Mucosa of rectum (tissue), 2 donors: ENCODE results near the gene FBRSL1.
"Not testable (repeated sequence)": the region's sequence is repeated elsewhere in the genome, so short reads cannot be mapped to it uniquely, and the experiment has no call there.

Source experiments
- H3K27ac ChIP-seq, 2 donors: one replicate each; pipeline ENCODE4 v1.7.0; 2013; ENCODE audit warnings: inconsistent platforms in 2 of 2, low read depth in 2 of 2, low read length in 2 of 2
- H3K27me3 ChIP-seq, 2 donors: one replicate each; pipeline ENCODE4 v1.7.0; 2013; ENCODE audit warnings: low read length in 2 of 2; ENCODE audit not compliant: control insufficient read depth in 2 of 2, insufficient read depth in 2 of 2
- H3K36me3 ChIP-seq, 2 donors: one replicate each; pipeline ENCODE4 v1.7.0; 2013; ENCODE audit warnings: low read length in 2 of 2; ENCODE audit not compliant: control insufficient read depth in 2 of 2, insufficient read depth in 2 of 2
- H3K4me1 ChIP-seq, 2 donors: one replicate each; pipeline ENCODE4 v1.7.0; 2013; ENCODE audit warnings: low read length in 2 of 2, mild to moderate bottlenecking in 1 of 2; ENCODE audit not compliant: control insufficient read depth in 2 of 2, insufficient read depth in 2 of 2
- H3K4me3 ChIP-seq, 2 donors: one replicate each; pipeline ENCODE4 v1.7.0; 2013; ENCODE audit warnings: low read length in 2 of 2
- H3K9ac ChIP-seq, 2 donors: one replicate each; pipeline ENCODE4 v1.7.0; 2013; ENCODE audit warnings: low read length in 2 of 2, low read depth in 1 of 2, mild to moderate bottlenecking in 1 of 2
- H3K9me3 ChIP-seq, 2 donors: one replicate each; pipeline ENCODE4 v1.7.0; 2013; ENCODE audit warnings: low read length in 2 of 2; ENCODE audit not compliant: control insufficient read depth in 2 of 2
- donor health status: healthy.
- donor health status: Normal muscosa, but diverticular disease.

FBRSL1 gene

GRCh38 chr12:132489602-132490266 is at the start of gene FBRSL1:
Gene FBRSL1, plus strand, starts transcription at chr12:132490151.
- H3K4me1 ChIP-seq, result peaks cover 45 to 49% of the 10 kb centered on the region in 2 donors
- peak within 1 kb of the TSS; percentile 79 to 81 for H3K9ac ChIP-seq

GRCh38 chr12:132440420-132440819 is 49.5 kb upstream of the FBRSL1 start:
- H3K4me3 ChIP-seq, H3K27me3 ChIP-seq, H3K27ac ChIP-seq, H3K36me3 ChIP-seq, H3K9me3 ChIP-seq, H3K9ac ChIP-seq, H3K4me1 ChIP-seq: not testable (repeated sequence)

More at GRCh38 chr12:132489602-132490266, at the start of gene FBRSL1:
- Histone ChIP-seq H3K27me3 (no peaks in the 10 kb centered on the region), H3K27ac (peak within 1 kb of the TSS; percentile 75 to 86), H3K4me3 (peak within 1 kb of the TSS; percentile 64 to 78), H3K36me3 (no peaks in the 10 kb centered on the region), H3K9me3 (no peaks in the 10 kb centered on the region)

GRCh38 chr12:132441871-132442863 is 47.8 kb upstream of the FBRSL1 start:
- Histone ChIP-seq H3K36me3 (no peaks in the 10 kb centered on the region), H3K4me1 (peaks cover 6 to 7% of the 10 kb centered on the region in 2 donors), H3K4me3 (no peak overlapping the region), H3K27me3 (peaks cover 4% of the 10 kb centered on the region in 2 donors), H3K9me3 (no peaks in the 10 kb centered on the region), H3K9ac (no peak overlapping the region), H3K27ac (no peak overlapping the region)

- peaks cover 6 to 7% of the 10 kb centered on the region in 2 donors for H3K4me1 ChIP-seq
- H3K9me3 ChIP-seq, result no peaks in the 10 kb centered on the region
- no peak overlapping the region for H3K4me3 ChIP-seq
- H3K36me3 ChIP-seq, result no peaks in the 10 kb centered on the region
- no peak overlapping the region for H3K9ac ChIP-seq
- H3K27ac ChIP-seq, result no peak overlapping the region
- peaks cover 0 to 4% of the 10 kb centered on the region in 2 donors for H3K27me3 ChIP-seq
Observed at GRCh38 chr12:132443091-132443490, 46.9 kb upstream of the FBRSL1 start.

GRCh38 chr12:132444283-132444682 is 45.7 kb upstream of the FBRSL1 start:
- Histone ChIP-seq H3K9me3 (no peaks in the 10 kb centered on the region), H3K4me1 (peaks cover 6 to 7% of the 10 kb centered on the region in 2 donors), H3K4me3 (no peak overlapping the region), H3K36me3 (no peaks in the 10 kb centered on the region), H3K27ac (peak overlapping the region in 1 of 2 donors; percentile 76), H3K27me3 (peaks cover 0 to 5% of the 10 kb centered on the region in 2 donors), H3K9ac (no peak overlapping the region)

GRCh38 chr12:132444957-132445883 is 44.7 kb upstream of the FBRSL1 start:
- H3K4me1 ChIP-seq, result peaks cover 6 to 7% of the 10 kb centered on the region in 2 donors
- H3K36me3 ChIP-seq, result no peaks in the 10 kb centered on the region
- peak overlapping the region; percentile 66 to 81 for H3K9ac ChIP-seq
- H3K9me3 ChIP-seq, result no peaks in the 10 kb centered on the region
- peak overlapping the region; percentile 39 to 76 for H3K27ac ChIP-seq
- H3K27me3 ChIP-seq, result peaks cover 4 to 5% of the 10 kb centered on the region in 2 donors
- H3K4me3 ChIP-seq, result peak overlapping the region; percentile 61 to 71

- peak overlapping the region; percentile 39 to 76 for H3K27ac ChIP-seq
Observed at GRCh38 chr12:132445884-132446632, 43.9 kb upstream of the FBRSL1 start.

GRCh38 chr12:132446633-132447326 is 43.2 kb upstream of the FBRSL1 start:
- H3K4me1 ChIP-seq, result peaks cover 6 to 7% of the 10 kb centered on the region in 2 donors
- H3K36me3 ChIP-seq, result no peaks in the 10 kb centered on the region
- H3K9me3 ChIP-seq, result no peaks in the 10 kb centered on the region
- H3K27ac ChIP-seq, result peak overlapping the region in 1 of 2 donors; percentile 39
- peak overlapping the region in 1 of 2 donors; percentile 81 for H3K9ac ChIP-seq
- H3K4me3 ChIP-seq, result peak overlapping the region in 1 of 2 donors; percentile 61
- H3K27me3 ChIP-seq, result peaks cover 9 to 16% of the 10 kb centered on the region in 2 donors

More at GRCh38 chr12:132445884-132446632, 43.9 kb upstream of the FBRSL1 start:
- H3K4me3 ChIP-seq, result peak overlapping the region; percentile 61 to 71
- H3K4me1 ChIP-seq, result peaks cover 6 to 7% of the 10 kb centered on the region in 2 donors
- H3K9ac ChIP-seq, result peak overlapping the region; percentile 66 to 81
- H3K27me3 ChIP-seq, result peaks cover 9 to 11% of the 10 kb centered on the region in 2 donors
- no peaks in the 10 kb centered on the region for H3K9me3 ChIP-seq
- no peaks in the 10 kb centered on the region for H3K36me3 ChIP-seq
